Activated CD4-positive, alpha-beta T cell treated with anti-CD3 and anti-CD28 coated beads, Interleukin-2, amount 50 U/mL, for 24 hours (primary cell): ENCODE data around the gene AK9.

Source experiments
- DNase-seq, 2 donors: peaks; one replicate each; pipeline ENCODE4 v3.0.0-alpha.2; 2020; ENCODE audit warnings: low read depth in 1 of 2, low spot score in 1 of 2

Gene AK9

DNA sequence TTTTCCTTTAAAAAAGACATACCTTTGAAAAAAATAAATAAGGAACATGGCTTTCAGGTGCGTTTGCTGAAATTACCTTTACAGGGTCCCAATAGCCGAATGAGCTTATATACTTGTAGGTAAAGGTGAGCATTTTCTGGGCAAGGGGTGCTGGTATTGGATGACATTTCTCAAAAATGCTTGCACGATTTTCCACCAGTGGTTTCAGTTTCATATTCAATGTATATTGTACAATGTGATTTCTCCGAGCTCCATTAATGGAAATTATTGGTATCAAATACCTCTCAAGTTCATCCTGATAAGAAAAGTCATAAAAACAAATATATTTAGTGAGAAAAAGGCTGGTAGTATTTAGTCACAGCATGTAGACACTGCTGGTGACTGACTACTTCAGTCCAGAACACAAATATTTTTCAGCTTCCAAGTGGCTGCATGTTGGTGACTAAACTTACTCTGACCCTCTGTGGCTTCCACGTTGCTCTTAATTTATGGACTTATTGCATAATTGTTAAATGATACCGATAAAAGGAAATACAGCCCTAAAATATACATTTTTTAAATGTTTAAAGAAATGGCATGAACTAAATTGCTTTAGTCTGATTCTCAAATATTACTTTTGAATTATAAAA lies 175.1 kb downstream of the AK9 start:
- DNase-seq: no peak

DNA sequence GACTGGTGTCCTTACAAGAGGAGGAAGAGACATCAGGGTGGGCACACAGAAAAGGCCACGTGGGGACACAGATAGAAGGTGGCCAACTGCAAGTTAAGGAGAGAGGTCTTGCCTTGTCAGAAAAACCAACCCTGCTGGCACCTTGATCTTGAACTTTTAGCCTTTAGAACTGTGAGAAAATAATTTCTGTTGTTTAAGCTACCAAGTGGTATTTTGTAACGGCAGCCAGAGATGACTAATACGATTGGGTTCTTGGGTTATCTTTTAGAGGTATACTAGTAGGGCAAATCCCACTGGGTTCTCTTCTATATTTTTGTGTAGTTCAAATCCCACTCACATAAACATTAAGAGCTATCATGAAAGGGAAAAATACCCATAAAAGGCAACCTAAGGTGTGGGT lies 176.1 kb downstream of the AK9 start:
- DNase-seq: no peak

GRCh38 chr6:109513571-109514071 lies 177.4 kb downstream of the AK9 start:
- no peak for DNase-seq

DNA sequence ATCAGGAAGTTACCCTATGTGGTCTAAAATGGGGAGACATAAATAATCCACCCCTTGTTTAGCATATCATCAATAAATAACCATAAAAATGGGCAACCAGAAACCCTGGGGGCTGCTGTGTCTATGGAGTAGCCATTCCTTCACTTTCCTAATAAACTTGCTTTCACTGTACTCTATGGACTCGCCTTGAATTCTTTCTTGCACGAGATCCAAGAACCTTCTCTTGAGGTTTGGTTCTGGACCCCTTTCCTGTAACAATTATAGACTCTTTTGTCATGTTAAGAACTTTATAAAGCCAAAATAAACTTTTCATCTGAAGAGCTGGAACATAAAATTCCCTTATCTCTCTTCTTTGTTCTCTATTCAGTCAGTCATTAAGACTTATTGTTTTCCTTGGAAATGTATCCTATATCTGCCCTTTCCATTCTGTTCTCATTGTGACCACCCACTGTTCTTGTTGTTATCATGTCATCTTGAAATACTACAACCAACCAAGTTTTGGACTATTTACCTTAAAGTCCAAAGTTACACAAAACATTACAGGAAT lies 178.7 kb downstream of the AK9 start:
- DNase-seq: no peak

- no peak for DNase-seq
These were observed 179.2 kb downstream of the AK9 start for GRCh38 chr6:109511832-109512231.

DNA sequence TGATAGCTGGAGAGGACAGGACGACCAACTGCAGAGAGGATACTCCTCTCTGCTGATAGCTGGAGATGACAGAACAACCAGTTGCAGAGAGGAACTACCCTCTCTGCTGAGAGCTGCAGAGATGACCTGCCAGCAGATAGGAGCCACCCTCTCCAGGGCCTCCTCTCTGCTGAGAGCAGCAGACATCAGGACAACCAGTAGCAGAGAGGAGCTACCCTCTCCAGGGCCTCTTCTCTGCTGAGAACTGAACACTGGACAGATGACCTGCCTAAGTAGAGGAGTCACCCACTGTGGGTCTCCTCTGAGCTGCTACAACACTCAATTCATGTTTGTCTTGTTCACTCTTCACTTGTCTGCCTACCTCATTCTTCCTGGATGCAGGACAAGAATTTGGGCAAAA lies 180.6 kb downstream of the AK9 start:
- no peak for DNase-seq

- no peak for DNase-seq
These were observed 182.7 kb downstream of the AK9 start for GRCh38 chr6:109508166-109508860.

DNA sequence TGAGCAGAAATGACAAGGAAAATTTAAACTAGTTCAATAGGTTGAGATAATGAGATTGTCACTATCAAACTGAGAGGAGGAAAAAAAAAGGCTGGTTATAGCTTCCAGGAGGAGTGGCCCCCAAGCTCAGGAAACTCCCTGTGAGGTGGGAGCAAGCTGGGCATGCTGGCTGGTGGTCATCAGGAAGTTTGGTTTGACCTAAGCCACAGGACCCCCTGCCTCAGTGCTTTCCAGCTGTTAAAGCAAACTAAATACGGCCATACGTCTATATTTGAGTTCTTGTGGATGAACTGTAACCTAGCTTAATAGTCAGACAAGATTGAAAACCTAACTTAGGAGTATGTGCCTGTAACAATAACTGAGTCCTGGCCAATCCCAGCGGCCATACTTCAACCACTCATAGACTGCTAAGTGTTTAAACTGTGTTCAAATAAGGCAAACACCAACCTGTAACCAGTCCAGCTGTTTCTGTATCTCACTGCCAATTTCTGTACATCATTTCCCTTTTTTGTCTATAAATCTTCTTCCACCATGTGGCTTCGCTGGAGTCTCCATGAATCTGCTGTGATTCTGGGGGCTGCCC lies 183.4 kb downstream of the AK9 start:
- no peak for DNase-seq

GRCh38 chr6:109506841-109507240 lies 184.2 kb downstream of the AK9 start:
- DNase-seq: no peak

DNA sequence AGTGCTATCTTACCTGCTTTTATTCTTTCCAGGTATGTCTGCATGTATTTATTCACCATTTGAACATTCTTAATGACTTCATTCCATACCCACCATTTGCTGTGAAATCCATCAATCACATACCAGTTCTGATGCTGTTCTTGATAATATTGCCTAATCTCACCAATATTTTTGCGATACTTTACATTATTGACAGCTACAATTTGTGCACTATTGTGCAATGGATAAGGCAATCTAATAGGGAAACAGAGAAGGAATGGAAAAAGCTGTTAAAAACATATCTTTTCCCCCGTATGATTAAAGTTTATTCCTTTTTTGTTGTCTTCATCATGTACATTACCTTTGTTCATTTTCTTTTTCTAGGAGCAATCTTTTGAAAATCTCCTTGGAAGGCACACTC lies 184.7 kb downstream of the AK9 start:
- no peak for DNase-seq

- DNase-seq: no peak
These were observed 187.4 kb downstream of the AK9 start for GRCh38 chr6:109503327-109504224.

GRCh38 chr6:109498936-109499335 lies 192.1 kb downstream of the AK9 start:
- DNase-seq: no peak

- DNase-seq: no peak
These were observed 192.9 kb downstream of the AK9 start for GRCh38 chr6:109498052-109498451.

- no peak for DNase-seq
These were observed 194.8 kb downstream of the AK9 start for GRCh38 chr6:109496036-109496772.

DNA sequence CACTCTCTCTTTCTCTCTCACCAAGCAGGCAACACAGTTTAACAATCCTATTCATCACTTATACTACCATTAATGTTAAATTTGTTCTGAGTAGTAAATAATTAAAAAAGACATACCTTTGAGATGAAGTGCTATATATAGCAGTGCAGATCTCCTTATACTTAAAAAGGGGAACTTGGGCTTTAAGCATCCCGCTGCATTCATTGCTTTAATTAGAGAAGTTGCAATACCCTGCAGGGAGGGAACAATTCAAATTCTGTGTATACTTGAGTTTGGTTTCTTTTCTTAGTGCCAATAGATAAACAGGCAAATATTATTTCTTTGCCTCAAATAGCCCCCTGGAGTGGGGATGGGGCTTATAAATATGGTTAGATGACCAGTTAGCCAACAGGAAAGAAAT lies 197.1 kb downstream of the AK9 start:
- no peak for DNase-seq

GRCh38 chr6:109491207-109491938 lies 199.6 kb downstream of the AK9 start:
- DNase-seq: no peak

DNA sequence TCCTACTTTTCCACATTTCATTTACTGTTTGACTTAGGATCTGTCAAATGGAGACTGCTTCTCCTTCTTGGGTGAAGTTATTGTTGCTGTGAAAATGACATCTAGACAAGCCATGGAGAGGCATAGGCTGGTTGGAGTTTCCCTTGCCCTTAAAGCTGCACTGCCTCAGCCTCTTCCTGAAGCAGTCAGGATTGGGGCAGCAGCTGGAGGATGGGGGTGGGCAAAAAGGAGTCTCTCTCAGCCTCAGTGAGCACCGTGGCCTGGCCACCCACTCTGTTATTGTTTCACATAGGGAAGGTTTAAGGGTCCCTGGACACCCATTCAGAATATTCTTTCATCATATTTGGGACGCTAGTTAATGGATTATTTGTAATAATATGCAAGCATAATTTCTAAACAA lies 200.3 kb downstream of the AK9 start:
- no peak for DNase-seq

DNA sequence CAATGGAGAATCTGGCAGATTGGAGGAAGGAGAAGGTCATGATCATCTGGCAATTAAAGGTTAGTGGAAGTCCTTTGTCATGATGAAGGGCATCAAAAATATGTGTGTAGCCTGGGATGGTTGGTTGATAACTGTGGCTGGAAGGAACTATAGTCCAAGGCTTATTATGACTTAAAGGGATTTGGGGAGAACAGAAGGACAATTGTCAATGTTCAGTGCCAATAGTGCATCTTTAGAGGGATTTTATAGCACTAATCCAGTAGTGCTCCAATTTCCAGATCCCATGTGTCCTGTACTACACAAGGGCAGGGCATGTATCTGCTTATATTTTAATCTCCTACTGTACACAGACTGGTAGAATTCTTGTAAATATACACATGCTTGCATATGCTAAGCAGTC lies 203.0 kb downstream of the AK9 start:
- DNase-seq: no peak

DNA sequence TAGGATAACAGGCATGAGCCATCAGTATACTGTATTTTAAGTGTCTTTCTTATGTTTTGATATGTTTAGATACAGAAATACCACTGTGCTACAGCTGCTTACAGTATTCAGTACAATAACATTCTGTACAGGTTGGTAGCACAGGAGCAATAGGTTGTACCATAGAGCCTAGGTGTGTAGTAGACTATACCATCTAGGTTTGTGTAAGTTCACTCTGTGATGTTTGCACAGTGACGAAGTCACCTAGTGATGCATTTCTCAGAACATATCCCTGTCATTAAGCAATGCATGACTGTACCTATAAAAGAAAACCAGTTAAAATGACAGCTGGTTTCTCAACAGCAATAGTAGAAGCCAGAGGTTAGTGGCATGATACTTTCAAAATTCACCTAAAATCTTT lies 204.9 kb downstream of the AK9 start:
- no peak for DNase-seq
